Lower leg skin (tissue), 4 donors: Measurements from ENCODE around the gene CRTC3. TPM values are rescaled to one million over a fixed set of nuclear protein-coding genes. Genes with fewer than 3 reads are reported as not detected.
"Not testable (repeated sequence)": the region's sequence is repeated elsewhere in the genome, so short reads cannot be mapped to it uniquely, and the experiment has no call there.

Experiments
- DNase-seq, 2 donors: peaks; one replicate each; pipeline ENCODE4 v3.0.0-alpha.2; 2019; ENCODE audit warnings: low spot score in 2 of 2
- H3K4me3 ChIP-seq: fragments of 200-600 bp; sonication (generic); 2 replicates; pipeline ENCODE4 v1.5.1; 2017; ENCODE audit warnings: mild to moderate bottlenecking, low read depth; ENCODE audit not compliant: poor library complexity, severe bottlenecking
- POLR2A ChIP-seq, 2 donors: fragments of 450-650 bp; IDR thresholded peaks; one replicate each; pipeline ENCODE4 v1.6.1; 2016 to 2017; ENCODE audit warnings: antibody characterized with exemption in 2 of 2, mild to moderate bottlenecking in 1 of 2, moderate library complexity in 1 of 2
- WGBS, 2 donors: methylation state at CpG; one replicate each; pipeline ENCODE4 v1.1.5; 2018; 5-methylcytosine and 5-hydroxymethylcytosine counted together
- intact Hi-C: fragments of 100-400 bp; cut with DNase I; formaldehyde crosslinking; loops from one replicate; pipeline ENCODE4 v1.15.0; 2023; ENCODE audit warnings: low total_unique reads
- total RNA-seq, 4 donors: library from RNA; depleted of rRNA; stranded (reverse); fragments of >200 nt; gene quantifications; one replicate each; pipeline ENCODE4 v1.1.0, GENCODE V29; 2016
- TF ChIP-seq, protein P1 (sequence below), 3 donors: fragments of 450-650 bp; IDR thresholded peaks; one replicate each; pipeline ENCODE4 v1.5.1; 2016; ENCODE audit warnings: antibody characterized with exemption in 3 of 3, mild to moderate bottlenecking in 3 of 3, moderate library complexity in 2 of 3

Gene CRTC3
- total RNA-seq, 4 donors from 2014 or later, result 27.3 to 32.5 (median 28.9) TPM

DNA sequence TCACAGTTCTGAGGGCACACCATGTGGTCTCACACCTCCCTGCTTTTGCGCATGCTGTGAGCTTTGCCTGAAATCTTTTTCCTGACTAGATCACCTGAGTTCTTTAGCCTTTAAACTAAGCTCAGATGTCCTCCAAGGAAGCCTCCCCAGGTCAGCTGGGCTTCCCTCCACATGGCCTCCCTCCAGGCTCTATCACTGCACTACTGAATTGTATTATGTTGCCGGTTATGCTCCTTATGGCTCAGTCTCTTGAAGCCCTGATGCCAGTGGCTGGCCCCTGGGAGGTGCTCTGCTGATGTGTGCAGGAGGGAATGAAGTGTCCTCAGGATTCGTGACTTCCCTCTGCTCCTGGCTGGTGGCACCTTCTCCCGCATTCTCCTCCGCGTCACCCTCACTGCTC lies 94.1 kb downstream of the CRTC3 start:
- no peak for TF ChIP-seq POLR2A (IDR thresholded peaks at IDR 0.05)
- TF ChIP-seq, protein P1, sequence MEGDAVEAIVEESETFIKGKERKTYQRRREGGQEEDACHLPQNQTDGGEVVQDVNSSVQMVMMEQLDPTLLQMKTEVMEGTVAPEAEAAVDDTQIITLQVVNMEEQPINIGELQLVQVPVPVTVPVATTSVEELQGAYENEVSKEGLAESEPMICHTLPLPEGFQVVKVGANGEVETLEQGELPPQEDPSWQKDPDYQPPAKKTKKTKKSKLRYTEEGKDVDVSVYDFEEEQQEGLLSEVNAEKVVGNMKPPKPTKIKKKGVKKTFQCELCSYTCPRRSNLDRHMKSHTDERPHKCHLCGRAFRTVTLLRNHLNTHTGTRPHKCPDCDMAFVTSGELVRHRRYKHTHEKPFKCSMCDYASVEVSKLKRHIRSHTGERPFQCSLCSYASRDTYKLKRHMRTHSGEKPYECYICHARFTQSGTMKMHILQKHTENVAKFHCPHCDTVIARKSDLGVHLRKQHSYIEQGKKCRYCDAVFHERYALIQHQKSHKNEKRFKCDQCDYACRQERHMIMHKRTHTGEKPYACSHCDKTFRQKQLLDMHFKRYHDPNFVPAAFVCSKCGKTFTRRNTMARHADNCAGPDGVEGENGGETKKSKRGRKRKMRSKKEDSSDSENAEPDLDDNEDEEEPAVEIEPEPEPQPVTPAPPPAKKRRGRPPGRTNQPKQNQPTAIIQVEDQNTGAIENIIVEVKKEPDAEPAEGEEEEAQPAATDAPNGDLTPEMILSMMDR (IDR thresholded peaks at IDR 0.05), result no peak
- intact Hi-C loops, result no loop called here
- WGBS, 2 donors, result 88 to 90% methylated on average over 6 of the region's 6 CpGs
- DNase-seq, result no peak
- H3K4me3 ChIP-seq, result no peak overlapping the region

DNA sequence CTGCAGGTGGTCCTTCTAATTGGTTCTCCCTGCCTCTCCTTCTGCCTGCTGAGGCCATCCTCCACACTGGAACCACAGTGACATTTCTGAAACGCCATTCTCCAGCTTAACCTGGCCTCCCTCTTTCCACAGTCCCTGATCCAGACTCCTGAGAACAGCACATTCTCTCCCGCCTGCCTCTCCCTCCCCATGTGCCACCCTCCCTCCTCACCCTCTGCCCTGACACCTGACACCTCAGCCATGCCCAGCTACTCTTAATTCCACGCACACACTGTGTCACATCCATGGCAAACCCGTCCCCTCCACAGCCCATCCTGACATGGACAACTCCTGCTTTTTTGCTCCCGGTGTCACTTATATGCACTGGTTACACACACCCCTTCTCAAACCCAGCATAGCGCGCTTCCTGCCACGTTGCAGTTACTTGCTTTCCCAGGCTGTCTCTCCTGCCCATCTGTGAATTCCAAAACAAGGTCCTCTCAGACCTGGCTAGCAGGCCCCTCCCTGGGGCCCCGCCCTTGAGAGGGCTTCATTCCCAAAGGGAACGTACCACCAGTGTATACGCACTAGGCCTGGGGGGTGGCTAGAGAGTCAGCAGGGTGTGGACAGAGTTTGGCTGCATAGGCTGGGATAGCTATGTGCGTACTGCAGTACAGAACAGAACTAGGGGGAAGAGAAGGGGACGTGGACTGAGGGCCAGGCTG lies 94.7 kb downstream of the CRTC3 start:
- TF ChIP-seq, protein P1 (IDR thresholded peaks at IDR 0.05), result no peak
- TF ChIP-seq POLR2A (IDR thresholded peaks at IDR 0.05), result no peak
- intact Hi-C loops, result no loop called here
- no peak for DNase-seq
- H3K4me3 ChIP-seq, result no peak overlapping the region
- 67 to 70% methylated on average over 13 of the region's 13 CpGs for WGBS, 2 donors

DNA sequence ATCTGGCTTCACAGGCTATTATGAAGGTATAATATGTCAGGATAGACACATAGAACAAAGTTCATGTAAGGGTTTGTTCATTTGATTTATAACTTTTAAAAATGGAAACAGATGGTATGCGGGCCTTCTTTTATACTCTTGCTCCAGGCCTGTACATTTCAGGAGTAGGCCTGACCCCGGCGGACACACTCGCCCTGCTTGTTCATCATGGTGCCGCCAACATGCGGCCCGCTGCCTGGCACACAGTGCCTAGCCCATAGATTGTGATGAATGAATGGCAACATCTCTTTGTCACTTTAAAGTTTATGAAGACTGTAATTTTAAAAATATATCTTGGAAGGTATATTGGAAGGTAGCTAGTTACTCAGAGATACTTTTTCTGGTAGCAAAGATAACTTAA lies 95.3 kb downstream of the CRTC3 start:
- no peak for DNase-seq
- WGBS, 2 donors, result 83 to 85% methylated on average over 7 of the region's 7 CpGs
- no peak overlapping the region for H3K4me3 ChIP-seq
- TF ChIP-seq POLR2A (IDR thresholded peaks at IDR 0.05), result no peak
- TF ChIP-seq, protein P1 (IDR thresholded peaks at IDR 0.05), result no peak
- intact Hi-C loops, result no loop called here

- intact Hi-C loops, result no loop called here
- no peak for DNase-seq
- 84 to 86% methylated on average over 12 of the region's 12 CpGs for WGBS, 2 donors
- TF ChIP-seq, protein P1 (IDR thresholded peaks at IDR 0.05), result no peak
- no peak for TF ChIP-seq POLR2A (IDR thresholded peaks at IDR 0.05)
- no peak overlapping the region for H3K4me3 ChIP-seq
These were observed 99.5 kb downstream of the CRTC3 start for GRCh38 chr15:90629217-90629616.

GRCh38 chr15:90633360-90633759 lies 103.6 kb downstream of the CRTC3 start:
- 70 to 78% methylated on average over 3 of the region's 3 CpGs for WGBS, 2 donors
- TF ChIP-seq, protein P1 (IDR thresholded peaks at IDR 0.05), result no peak
- TF ChIP-seq POLR2A (IDR thresholded peaks at IDR 0.05), result no peak
- intact Hi-C loops, result no loop called here
- no peak overlapping the region for H3K4me3 ChIP-seq
- DNase-seq, result no peak

- intact Hi-C loops, H3K4me3 ChIP-seq, DNase-seq: not testable (repeated sequence)
- WGBS, 2 donors, result 74% methylated on average over 2 to 3 of the region's 3 CpGs
These were observed 107.3 kb downstream of the CRTC3 start for GRCh38 chr15:90636993-90637392.
